Measurements from ENCODE around the gene KCNH5.
A peak's percentile ranks its signal among the peaks of the same experiment; 100 is the strongest.

Gene KCNH5

GRCh38 chr14:62952226-62952625 lies 93.0 kb downstream of the KCNH5 start:
- TF ChIP-seq GATA2 (IDR thresholded peaks at IDR 0.05; ENCODE audit: low read depth, low read length) (no peak), GATA3 (IDR thresholded peaks at IDR 0.05; ENCODE audit: low read depth, low read length) (no peak)

GRCh38 chr14:62947301-62947700 lies 98.0 kb downstream of the KCNH5 start:
- TF ChIP-seq GATA3 (IDR thresholded peaks at IDR 0.05; ENCODE audit: low read depth, low read length) (no peak), GATA2 (IDR thresholded peaks at IDR 0.05; ENCODE audit: low read depth, low read length) (no peak)

- TF ChIP-seq GATA2 (IDR thresholded peaks at IDR 0.05; ENCODE audit: low read depth, low read length), result no peak
- no peak for TF ChIP-seq GATA3 (IDR thresholded peaks at IDR 0.05; ENCODE audit: low read depth, low read length)
Observed at GRCh38 chr14:62946221-62946620, 99.0 kb downstream of the KCNH5 start.

- TF ChIP-seq GATA2 (IDR thresholded peaks at IDR 0.05; ENCODE audit: low read depth, low read length) (no peak), GATA3 (IDR thresholded peaks at IDR 0.05; ENCODE audit: low read depth, low read length) (no peak)
Observed at GRCh38 chr14:62943202-62943601, 102.1 kb downstream of the KCNH5 start.

- TF ChIP-seq GATA3 (IDR thresholded peaks at IDR 0.05; ENCODE audit: low read depth, low read length) (no peak), GATA2 (IDR thresholded peaks at IDR 0.05; ENCODE audit: low read depth, low read length) (no peak)
Observed at GRCh38 chr14:62939970-62940369, 105.3 kb downstream of the KCNH5 start.

GRCh38 chr14:62938778-62939177 lies 106.5 kb downstream of the KCNH5 start:
- no peak for TF ChIP-seq GATA2 (IDR thresholded peaks at IDR 0.05; ENCODE audit: low read depth, low read length)
- no peak for TF ChIP-seq GATA3 (IDR thresholded peaks at IDR 0.05; ENCODE audit: low read depth, low read length)

- TF ChIP-seq GATA2 (IDR thresholded peaks at IDR 0.05; ENCODE audit: low read depth, low read length) (no peak), GATA3 (IDR thresholded peaks at IDR 0.05; ENCODE audit: low read depth, low read length) (no peak)
Observed at GRCh38 chr14:62934439-62934838, 110.8 kb downstream of the KCNH5 start.

GRCh38 chr14:62921466-62921865 lies 123.8 kb downstream of the KCNH5 start:
- TF ChIP-seq GATA2 (IDR thresholded peaks at IDR 0.05; ENCODE audit: low read depth, low read length) (no peak), GATA3 (IDR thresholded peaks at IDR 0.05; ENCODE audit: low read depth, low read length) (no peak)

- no peak for TF ChIP-seq GATA3 (IDR thresholded peaks at IDR 0.05; ENCODE audit: low read depth, low read length)
- no peak for TF ChIP-seq GATA2 (IDR thresholded peaks at IDR 0.05; ENCODE audit: low read depth, low read length)
Observed at GRCh38 chr14:62916551-62916950, 128.7 kb downstream of the KCNH5 start.

GRCh38 chr14:62914873-62915272 lies 130.4 kb downstream of the KCNH5 start:
- TF ChIP-seq GATA2 (IDR thresholded peaks at IDR 0.05; ENCODE audit: low read depth, low read length), result no peak
- no peak for TF ChIP-seq GATA3 (IDR thresholded peaks at IDR 0.05; ENCODE audit: low read depth, low read length)

- TF ChIP-seq GATA2 (IDR thresholded peaks at IDR 0.05; ENCODE audit: low read depth, low read length) (no peak), GATA3 (IDR thresholded peaks at IDR 0.05; ENCODE audit: low read depth, low read length) (no peak; the same call in 1 of the 2 replicates)
Observed at GRCh38 chr14:62914025-62914424, 131.2 kb downstream of the KCNH5 start.

GRCh38 chr14:62908506-62908905 lies 136.8 kb downstream of the KCNH5 start:
- TF ChIP-seq GATA2 (IDR thresholded peaks at IDR 0.05; ENCODE audit: low read depth, low read length), result no peak

- no peak for TF ChIP-seq GATA2 (IDR thresholded peaks at IDR 0.05; ENCODE audit: low read depth, low read length)
- no peak for TF ChIP-seq GATA3 (IDR thresholded peaks at IDR 0.05; ENCODE audit: low read depth, low read length)
Observed at GRCh38 chr14:62905566-62905965, 139.7 kb downstream of the KCNH5 start.

- no peak for TF ChIP-seq GATA2 (IDR thresholded peaks at IDR 0.05; ENCODE audit: low read depth, low read length)
- TF ChIP-seq GATA3 (IDR thresholded peaks at IDR 0.05; ENCODE audit: low read depth, low read length), result no peak
Observed at GRCh38 chr14:62897771-62898170, 147.5 kb downstream of the KCNH5 start.

- TF ChIP-seq GATA3 (IDR thresholded peaks at IDR 0.05; ENCODE audit: low read depth, low read length) (no peak), GATA2 (IDR thresholded peaks at IDR 0.05; ENCODE audit: low read depth, low read length) (no peak)
Observed at GRCh38 chr14:62896932-62897456, 148.3 kb downstream of the KCNH5 start.

- no peak for TF ChIP-seq GATA2 (IDR thresholded peaks at IDR 0.05; ENCODE audit: low read depth, low read length)
- peak; percentile 56 for TF ChIP-seq GATA3 (IDR thresholded peaks at IDR 0.05; ENCODE audit: low read depth, low read length)
Observed at GRCh38 chr14:62894736-62895135, 150.5 kb downstream of the KCNH5 start.

Measured in SH-SY5Y (cell line).